OCI-LY1 (cell line): ENCODE data around the gene ZSWIM1.

ENCODE experiments used
- H2AFZ ChIP-seq: fragments of 200-600 bp; sonication (generic), shearing (Covaris generic); 2 replicates; pipeline ENCODE4 v1.6.0; 2014; ENCODE audit warnings: antibody characterized with exemption, mild to moderate bottlenecking, low read length
- H3F3A ChIP-seq: fragments of 200-600 bp; sonication (generic), shearing (Covaris generic); 2 replicates; pipeline ENCODE4 v1.6.0; 2014; ENCODE audit warnings: mild to moderate bottlenecking, antibody characterized with exemption, low read length, moderate library complexity; ENCODE audit not compliant: insufficient read depth
- H3K27ac ChIP-seq: fragments of 200-600 bp; sonication (generic); 2 replicates; pipeline ENCODE4 v1.5.1; 2014; ENCODE audit warnings: low read length, mixed run types, mild to moderate bottlenecking, low read depth; ENCODE audit not compliant: poor library complexity, severe bottlenecking
- H3K27me3 ChIP-seq: fragments of 200-600 bp; sonication (generic); 2 replicates; pipeline ENCODE4 v1.6.0; 2014; ENCODE audit warnings: antibody characterized with exemption, mild to moderate bottlenecking, low read length, moderate library complexity; ENCODE audit not compliant: insufficient read depth
- H3K36me3 ChIP-seq: fragments of 200-600 bp; sonication (generic); 2 replicates; pipeline ENCODE4 v1.6.1; 2014; ENCODE audit warnings: mild to moderate bottlenecking, antibody characterized with exemption, low read length, moderate library complexity, mixed read lengths; ENCODE audit not compliant: insufficient read depth
- H3K4me1 ChIP-seq: fragments of 200-600 bp; sonication (generic); 2 replicates; pipeline ENCODE4 v1.5.1; 2014; ENCODE audit warnings: mild to moderate bottlenecking, low read length, moderate library complexity; ENCODE audit not compliant: insufficient read depth, severe bottlenecking
- H3K4me2 ChIP-seq: fragments of 200-600 bp; sonication (generic), shearing (Covaris generic); 2 replicates; pipeline ENCODE4 v1.6.1; 2014; ENCODE audit warnings: low read length
- H3K4me3 ChIP-seq: fragments of 200-600 bp; sonication (generic); 2 replicates; pipeline ENCODE4 v1.5.1; 2014; ENCODE audit warnings: low read length, low read depth, mild to moderate bottlenecking, mixed read lengths; ENCODE audit not compliant: poor library complexity, severe bottlenecking
- H3K79me2 ChIP-seq: fragments of 200-600 bp; shearing (Covaris generic); 2 replicates; pipeline ENCODE4 v1.6.1; 2016; ENCODE audit warnings: mixed run types, low read length, mixed read lengths; ENCODE audit not compliant: insufficient read depth
- H3K9ac ChIP-seq: fragments of 200-600 bp; sonication (generic), shearing (Covaris generic); 2 replicates; pipeline ENCODE4 v1.6.1; 2014; ENCODE audit warnings: mild to moderate bottlenecking, low read length, mixed read lengths
- H3K9me2 ChIP-seq: fragments of 200-600 bp; sonication (generic), shearing (Covaris generic); 2 replicates; pipeline ENCODE4 v1.6.1; 2014; ENCODE audit warnings: low read depth, mild to moderate bottlenecking, low read length, mixed read lengths
- H3K9me3 ChIP-seq: fragments of 200-600 bp; shearing (Covaris generic); 2 replicates; pipeline ENCODE4 v1.6.1; 2014; ENCODE audit warnings: low read length, mixed read lengths
- H4K20me1 ChIP-seq: fragments of 200-600 bp; sonication (generic), shearing (Covaris generic); 2 replicates; pipeline ENCODE4 v1.6.0; 2016; ENCODE audit warnings: mild to moderate bottlenecking, low read length; ENCODE audit not compliant: insufficient read depth
- CTCF ChIP-seq: fragments of 200-600 bp; sonication (generic), shearing (Covaris generic); IDR thresholded peaks from 2 replicates; pipeline ENCODE4 v1.5.1; 2017; ENCODE audit warnings: mild to moderate bottlenecking, antibody characterized with exemption, low read length, moderate library complexity, mixed read lengths
- EZH2 ChIP-seq: fragments of 200-600 bp; sonication (generic), shearing (Covaris generic); IDR thresholded peaks from 2 replicates; pipeline ENCODE4 v1.8.0; 2017; ENCODE audit warnings: borderline replicate concordance, mixed run types, mild to moderate bottlenecking, antibody characterized with exemption, low read length, moderate library complexity, mixed read lengths

Gene ZSWIM1

GRCh38 chr20:45833883-45834796, 46.9 kb upstream of the ZSWIM1 start:
- Histone ChIP-seq H3K4me3 (peak overlapping the region; percentile 63), H3F3A (no peaks in the 10 kb centered on the region), H3K4me2 (peak overlapping the region; percentile 79), H3K9me2 (no peaks in the 10 kb centered on the region), H3K9me3 (no peaks in the 10 kb centered on the region), H3K27me3 (peaks cover 9% of the 10 kb centered on the region; the same call in 1 of the 2 replicates), H4K20me1 (no peaks in the 10 kb centered on the region), H3K27ac (no peak overlapping the region), H3K36me3 (no peaks in the 10 kb centered on the region), H3K79me2 (no peaks in the 10 kb centered on the region), H2AFZ (no peak overlapping the region), H3K9ac (peak overlapping the region; percentile 47; the same call in 1 of the 2 replicates), H3K4me1 (peaks cover 13% of the 10 kb centered on the region)
- no peak for TF ChIP-seq CTCF
- TF ChIP-seq EZH2, result no peak

GRCh38 chr20:45834797-45835161, 46.2 kb upstream of the ZSWIM1 start:
- no peak overlapping the region for H3K4me2 ChIP-seq
- TF ChIP-seq CTCF, result no peak
- no peak for TF ChIP-seq EZH2
- no peaks in the 10 kb centered on the region for H4K20me1 ChIP-seq
- peaks cover 13% of the 10 kb centered on the region for H3K4me1 ChIP-seq
- no peak overlapping the region for H3K9ac ChIP-seq
- H3K27me3 ChIP-seq, result peaks cover 9% of the 10 kb centered on the region; the same call in 1 of the 2 replicates
- no peaks in the 10 kb centered on the region for H3K9me3 ChIP-seq
- H3K9me2 ChIP-seq, result no peaks in the 10 kb centered on the region
- no peaks in the 10 kb centered on the region for H3K36me3 ChIP-seq
- no peak overlapping the region for H3K4me3 ChIP-seq
- H2AFZ ChIP-seq, result no peak overlapping the region
- no peaks in the 10 kb centered on the region for H3F3A ChIP-seq
- H3K27ac ChIP-seq, result no peak overlapping the region
- no peaks in the 10 kb centered on the region for H3K79me2 ChIP-seq

- Histone ChIP-seq H3K4me2 (no peak overlapping the region), H3F3A (no peaks in the 10 kb centered on the region), H3K9ac (no peak overlapping the region), H3K36me3 (no peaks in the 10 kb centered on the region), H2AFZ (no peak overlapping the region), H3K4me3 (no peak overlapping the region), H3K27ac (no peak overlapping the region), H3K27me3 (peaks cover 9% of the 10 kb centered on the region; the same call in 1 of the 2 replicates), H3K4me1 (peaks cover 13% of the 10 kb centered on the region), H3K9me2 (no peaks in the 10 kb centered on the region), H3K9me3 (no peaks in the 10 kb centered on the region), H3K79me2 (no peaks in the 10 kb centered on the region), H4K20me1 (no peaks in the 10 kb centered on the region)
- no peak for TF ChIP-seq CTCF
- TF ChIP-seq EZH2, result no peak
These were observed 45.7 kb upstream of the ZSWIM1 start for GRCh38 chr20:45835329-45835765.
